Breast epithelium (tissue), 4 donors: Measurements from ENCODE around the gene GHRHR. TPM values are rescaled to one million over a fixed set of nuclear protein-coding genes. Genes with fewer than 3 reads are reported as not detected.

Experiments used
- DNase-seq, 2 donors: peaks; one replicate each; pipeline ENCODE4 v3.0.0-alpha.2; 2019; ENCODE audit warnings: low spot score in 2 of 2
- H3K27ac ChIP-seq, 2 donors: fragments of 200-600 bp; sonication (generic) in 1 of 2; one replicate each; pipeline ENCODE4 v1.5.1; 2016 to 2019; ENCODE audit warnings: mild to moderate bottlenecking in 1 of 2
- H3K27me3 ChIP-seq, 2 donors: fragments of 200-600 bp; sonication (generic) in 1 of 2; one replicate each; pipeline versions ENCODE4 v1.5.1 to v1.6.0; 2017 to 2019; ENCODE audit warnings: control low read depth in 1 of 2, mild to moderate bottlenecking in 1 of 2
- H3K36me3 ChIP-seq: fragments of 200-600 bp; one replicate; pipeline ENCODE4 v1.5.1; 2019
- H3K4me1 ChIP-seq, 2 donors: fragments of 200-600 bp; sonication (generic); one replicate each; pipeline ENCODE4 v1.5.1; 2016 to 2019; ENCODE audit warnings: control low read depth in 1 of 2
- H3K4me3 ChIP-seq, 3 donors: fragments of 200-600 bp; sonication (generic); 1 replicate in 2 of 3; 2 replicates in 1 of 3; pipeline ENCODE4 v1.5.1; 2016 to 2019; ENCODE audit warnings: mild to moderate bottlenecking in 3 of 3, moderate library complexity in 2 of 3
- H3K9me3 ChIP-seq, 2 donors: fragments of 200-600 bp; sonication (generic) in 1 of 2; one replicate each; pipeline ENCODE4 v1.5.1; 2016 to 2019; ENCODE audit warnings: control low read depth in 1 of 2
- POLR2A ChIP-seq: fragments of 450-650 bp; IDR thresholded peaks from one replicate; pipeline ENCODE4 v1.6.1; 2016; ENCODE audit warnings: antibody characterized with exemption, mild to moderate bottlenecking, moderate library complexity
- POLR2AphosphoS5 ChIP-seq, 3 donors: sonication (generic); formaldehyde crosslinking; IDR thresholded peaks; one replicate each; pipeline ENCODE4 v1.6.1; 2017; ENCODE audit warnings: antibody characterized with exemption in 3 of 3
- intact Hi-C: fragments of 100-400 bp; cut with DNase I; formaldehyde crosslinking; loops from one replicate; pipeline ENCODE4 v1.15.1; 2023; ENCODE audit warnings: low total_unique reads
- total RNA-seq, 3 donors: library from RNA; depleted of rRNA; stranded (reverse); fragments of >200 nt; gene quantifications; one replicate each; pipeline ENCODE4 v1.1.0, GENCODE V29; 2016
- TF ChIP-seq, protein P1 (sequence below), 3 donors: fragments of 450-650 bp; IDR thresholded peaks; one replicate each; pipeline ENCODE4 v1.5.1; 2016 to 2017; ENCODE audit warnings: antibody characterized with exemption in 3 of 3, mild to moderate bottlenecking in 3 of 3, moderate library complexity in 3 of 3

GHRHR gene
- total RNA-seq, 3 donors from 2014 or later = not detected

DNA sequence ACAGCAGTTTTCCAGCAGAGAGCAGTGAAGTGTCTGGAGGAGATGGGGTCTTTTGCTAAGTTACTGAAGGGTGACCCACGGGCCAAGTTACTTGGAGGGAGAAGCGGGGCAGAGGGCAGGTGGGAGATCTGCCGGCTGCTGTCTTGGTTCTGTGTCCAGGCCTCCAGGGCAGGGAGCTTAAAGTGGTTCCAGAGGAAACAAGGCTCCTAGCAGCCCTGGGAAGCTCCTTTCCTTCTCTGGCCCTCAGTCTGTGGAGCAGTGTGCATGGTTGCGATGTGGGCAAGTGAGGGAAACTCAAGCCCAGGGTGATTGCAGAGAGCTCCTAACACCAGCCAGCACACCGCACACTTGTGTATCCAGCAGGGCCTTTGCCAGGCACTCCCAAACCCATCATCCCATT is 6.3 kb downstream of the GHRHR start:
- H3K27ac ChIP-seq = no peak overlapping the region
- H3K27me3 ChIP-seq = no peaks in the 10 kb centered on the region
- H3K4me3 ChIP-seq = no peak overlapping the region
- intact Hi-C loops = loop anchor here (10.0 kb wide), 2 partner anchors 165 to 1825 kb away; partner anchors contain the start of gene CPVL
- H3K36me3 ChIP-seq = no peaks in the 10 kb centered on the region
- H3K4me1 ChIP-seq = no peaks in the 10 kb centered on the region
- no peak for DNase-seq
- no peaks in the 10 kb centered on the region for H3K9me3 ChIP-seq
- no peak for TF ChIP-seq POLR2AphosphoS5 (IDR thresholded peaks at IDR 0.05)
- TF ChIP-seq POLR2A = no peak
- TF ChIP-seq, protein P1, sequence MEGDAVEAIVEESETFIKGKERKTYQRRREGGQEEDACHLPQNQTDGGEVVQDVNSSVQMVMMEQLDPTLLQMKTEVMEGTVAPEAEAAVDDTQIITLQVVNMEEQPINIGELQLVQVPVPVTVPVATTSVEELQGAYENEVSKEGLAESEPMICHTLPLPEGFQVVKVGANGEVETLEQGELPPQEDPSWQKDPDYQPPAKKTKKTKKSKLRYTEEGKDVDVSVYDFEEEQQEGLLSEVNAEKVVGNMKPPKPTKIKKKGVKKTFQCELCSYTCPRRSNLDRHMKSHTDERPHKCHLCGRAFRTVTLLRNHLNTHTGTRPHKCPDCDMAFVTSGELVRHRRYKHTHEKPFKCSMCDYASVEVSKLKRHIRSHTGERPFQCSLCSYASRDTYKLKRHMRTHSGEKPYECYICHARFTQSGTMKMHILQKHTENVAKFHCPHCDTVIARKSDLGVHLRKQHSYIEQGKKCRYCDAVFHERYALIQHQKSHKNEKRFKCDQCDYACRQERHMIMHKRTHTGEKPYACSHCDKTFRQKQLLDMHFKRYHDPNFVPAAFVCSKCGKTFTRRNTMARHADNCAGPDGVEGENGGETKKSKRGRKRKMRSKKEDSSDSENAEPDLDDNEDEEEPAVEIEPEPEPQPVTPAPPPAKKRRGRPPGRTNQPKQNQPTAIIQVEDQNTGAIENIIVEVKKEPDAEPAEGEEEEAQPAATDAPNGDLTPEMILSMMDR (IDR thresholded peaks at IDR 0.05) = no peak

DNA sequence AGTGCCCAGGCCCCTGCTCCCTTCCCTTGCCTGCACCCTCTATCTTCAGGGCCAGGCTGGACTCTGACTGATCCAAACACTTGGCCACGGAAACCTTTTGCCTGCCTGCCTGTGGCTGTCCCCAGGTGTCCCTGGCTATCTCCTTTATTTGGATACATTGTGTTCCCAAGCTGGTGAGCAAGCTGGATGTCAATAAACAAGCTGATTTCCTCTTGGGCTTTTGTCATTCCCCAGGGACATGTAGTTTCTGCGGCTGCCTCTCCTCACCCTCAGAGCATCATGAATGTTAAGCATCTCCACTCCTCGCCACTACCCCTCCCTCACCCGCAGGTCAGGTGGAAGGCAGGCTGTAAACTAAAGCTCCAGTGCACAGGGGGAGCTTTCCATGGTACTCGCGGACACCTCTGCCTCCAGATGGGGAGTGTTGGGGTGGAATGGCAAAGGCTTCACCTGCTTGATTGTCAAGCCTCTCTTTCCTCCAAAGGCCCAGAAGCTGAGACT is 6.9 kb downstream of the GHRHR start:
- no peaks in the 10 kb centered on the region for H3K4me1 ChIP-seq
- intact Hi-C loops = loop anchor here (10.0 kb wide), 2 partner anchors 166 to 1826 kb away; partner anchors contain the start of gene CPVL

DNA sequence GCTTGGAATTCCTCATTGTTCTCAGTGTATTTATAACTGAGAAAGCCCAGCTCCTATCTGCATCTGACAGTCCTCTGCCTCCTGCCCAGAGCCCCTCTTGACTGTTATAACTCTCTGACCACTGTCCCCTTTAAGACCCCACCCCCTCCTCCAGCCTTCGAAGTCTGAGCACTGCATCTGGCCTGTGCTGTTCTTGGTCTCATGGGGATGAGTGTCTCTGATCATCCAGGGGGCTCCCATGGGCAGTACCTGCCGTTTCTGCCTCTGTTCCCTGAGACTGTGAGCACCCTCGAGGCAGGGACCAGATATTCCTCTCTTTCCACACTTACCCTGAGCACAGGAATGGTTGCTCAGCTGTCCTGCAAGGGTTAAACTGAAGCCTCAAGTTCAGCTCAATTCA is 7.7 kb downstream of the GHRHR start:
- no peak overlapping the region for H3K27ac ChIP-seq
- no peaks in the 10 kb centered on the region for H3K4me1 ChIP-seq
- DNase-seq = no peak
- TF ChIP-seq POLR2A (no peak), POLR2AphosphoS5 (IDR thresholded peaks at IDR 0.05) (no peak)
- TF ChIP-seq, protein P1 (IDR thresholded peaks at IDR 0.05) = no peak
- intact Hi-C loops = loop anchor here (10.0 kb wide), 2 partner anchors 167 to 1827 kb away; partner anchors contain the start of gene CPVL
- no peak overlapping the region for H3K4me3 ChIP-seq
- H3K9me3 ChIP-seq = no peaks in the 10 kb centered on the region
- H3K27me3 ChIP-seq = no peaks in the 10 kb centered on the region
- no peaks in the 10 kb centered on the region for H3K36me3 ChIP-seq

More for the DNA sequence above, 6.9 kb downstream of the GHRHR start:
- no peaks in the 10 kb centered on the region for H3K9me3 ChIP-seq
- H3K36me3 ChIP-seq = no peaks in the 10 kb centered on the region
- no peak overlapping the region for H3K27ac ChIP-seq
- no peaks in the 10 kb centered on the region for H3K27me3 ChIP-seq
- no peak for DNase-seq
- H3K4me3 ChIP-seq = no peak overlapping the region
- TF ChIP-seq, protein P1 (IDR thresholded peaks at IDR 0.05) = no peak
- TF ChIP-seq POLR2AphosphoS5 (IDR thresholded peaks at IDR 0.05) = no peak
- TF ChIP-seq POLR2A = no peak

DNA sequence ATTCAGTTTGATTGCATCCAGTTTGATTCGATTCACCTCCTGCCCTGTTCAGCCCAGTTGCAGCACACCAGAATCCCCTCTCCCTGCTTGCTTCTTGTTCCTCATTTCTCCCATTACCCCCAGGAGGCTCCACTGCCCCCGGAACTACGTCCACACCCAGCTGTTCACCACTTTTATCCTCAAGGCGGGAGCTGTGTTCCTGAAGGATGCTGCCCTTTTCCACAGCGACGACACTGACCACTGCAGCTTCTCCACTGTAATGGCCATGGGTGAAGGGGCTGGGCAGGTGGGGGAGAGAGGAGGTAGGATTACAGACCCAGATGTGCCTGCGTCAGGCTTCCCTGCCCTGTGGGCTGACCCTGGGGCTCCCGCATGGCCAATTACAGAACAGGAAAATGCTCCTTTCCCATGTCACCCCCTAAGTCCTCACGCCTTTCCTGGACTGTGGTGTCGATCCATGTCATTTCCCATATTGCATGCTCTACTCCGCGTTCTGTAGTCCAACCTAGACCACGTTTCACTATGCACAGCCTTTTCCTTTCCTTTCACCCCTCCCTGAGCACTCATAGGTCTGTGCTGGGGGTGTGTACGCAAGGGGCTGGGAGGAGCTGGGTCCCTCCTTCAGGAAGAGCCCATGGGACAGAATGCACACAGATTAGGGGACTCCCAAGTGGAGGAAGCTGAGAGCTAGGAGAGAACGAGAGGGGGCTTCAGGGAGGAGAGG is 8.2 kb downstream of the GHRHR start:
- Histone ChIP-seq H3K27me3 (no peaks in the 10 kb centered on the region), H3K27ac (no peak overlapping the region), H3K9me3 (no peaks in the 10 kb centered on the region), H3K4me1 (no peaks in the 10 kb centered on the region), H3K36me3 (no peaks in the 10 kb centered on the region), H3K4me3 (no peak overlapping the region)
- DNase-seq = no peak
- TF ChIP-seq, protein P1 (IDR thresholded peaks at IDR 0.05) = no peak
- TF ChIP-seq POLR2AphosphoS5 (IDR thresholded peaks at IDR 0.05) = no peak
- no peak for TF ChIP-seq POLR2A
- intact Hi-C loops = loop anchor here (10.0 kb wide), 2 partner anchors 167 to 1827 kb away; partner anchors contain the start of gene CPVL

DNA sequence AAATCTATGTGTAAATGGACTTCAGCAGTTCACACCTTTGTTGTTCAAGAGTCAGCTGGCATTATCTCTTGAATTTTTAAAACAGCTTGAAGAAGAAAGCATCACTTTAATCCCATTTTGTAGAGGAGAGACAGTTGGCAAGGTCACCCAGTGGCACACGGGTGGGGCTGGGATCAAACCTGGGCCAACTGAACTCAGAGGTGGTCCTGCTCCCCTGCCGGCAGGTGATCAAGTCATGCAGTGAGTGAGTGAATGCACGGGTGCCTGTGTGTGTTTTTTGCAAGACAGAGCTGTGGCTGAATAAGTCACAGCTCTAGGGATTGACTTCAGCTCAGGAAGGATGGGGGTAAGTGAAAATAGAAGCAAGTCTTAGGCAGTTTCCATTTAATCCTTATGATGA is 9.5 kb downstream of the GHRHR start:
- DNase-seq = no peak
- H3K4me1 ChIP-seq = no peaks in the 10 kb centered on the region
- no peak overlapping the region for H3K4me3 ChIP-seq
- H3K9me3 ChIP-seq = no peaks in the 10 kb centered on the region
- H3K36me3 ChIP-seq = no peaks in the 10 kb centered on the region
- TF ChIP-seq, protein P1 (IDR thresholded peaks at IDR 0.05) = no peak
- TF ChIP-seq POLR2AphosphoS5 (IDR thresholded peaks at IDR 0.05) = no peak
- no peak for TF ChIP-seq POLR2A
- intact Hi-C loops = loop anchor here (10.0 kb wide), 2 partner anchors 168 to 1828 kb away; partner anchors contain the start of gene CPVL
- no peak overlapping the region for H3K27ac ChIP-seq
- H3K27me3 ChIP-seq = no peaks in the 10 kb centered on the region
